ENCODE data around the gene ARHGAP11B.
"Not testable (repeated sequence)": the region's sequence is repeated elsewhere in the genome, so short reads cannot be mapped to it uniquely, and the experiment has no call there.

ARHGAP11B gene

DNA sequence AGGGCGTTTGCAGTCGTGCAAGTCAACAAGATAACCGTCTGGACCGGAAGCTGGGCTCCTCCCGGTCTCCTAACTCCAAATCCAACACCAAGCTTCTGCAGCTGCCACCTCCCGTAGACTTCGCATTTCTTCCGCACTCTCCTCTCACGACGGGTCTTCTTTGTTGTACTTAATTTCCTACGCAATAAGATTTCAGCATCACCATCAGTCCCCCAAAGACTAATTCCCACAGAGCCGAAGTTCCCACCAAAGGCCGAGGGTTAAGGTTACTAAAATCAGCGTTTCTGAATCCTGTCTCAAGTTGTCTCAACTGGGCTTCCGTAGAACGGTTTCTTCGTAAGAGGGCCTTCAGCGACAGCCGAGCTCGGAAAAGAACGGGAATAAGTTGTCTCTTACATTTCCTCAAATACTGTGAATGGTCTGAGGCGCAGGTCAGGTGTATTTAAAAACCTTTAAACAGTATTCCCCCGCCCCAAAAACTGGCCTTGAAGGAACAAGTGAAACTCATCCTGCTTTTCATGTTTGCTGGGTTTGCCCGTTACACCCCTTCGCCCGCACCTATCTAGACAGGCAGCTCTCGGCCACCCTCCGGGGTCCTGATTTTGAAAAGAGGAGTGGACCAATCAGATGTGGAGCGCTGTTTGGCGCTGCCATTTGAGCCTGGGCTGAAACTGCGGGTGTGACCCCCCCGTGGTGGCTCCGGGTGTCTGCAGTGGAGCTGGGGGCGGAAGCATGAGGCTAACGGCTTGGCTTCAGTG, at the start of gene ARHGAP11B:
Gene ARHGAP11B, plus strand, starts transcription at position 693 of the 758 bp plus-strand sequence.
- not testable (repeated sequence) for DNase-seq

DNA sequence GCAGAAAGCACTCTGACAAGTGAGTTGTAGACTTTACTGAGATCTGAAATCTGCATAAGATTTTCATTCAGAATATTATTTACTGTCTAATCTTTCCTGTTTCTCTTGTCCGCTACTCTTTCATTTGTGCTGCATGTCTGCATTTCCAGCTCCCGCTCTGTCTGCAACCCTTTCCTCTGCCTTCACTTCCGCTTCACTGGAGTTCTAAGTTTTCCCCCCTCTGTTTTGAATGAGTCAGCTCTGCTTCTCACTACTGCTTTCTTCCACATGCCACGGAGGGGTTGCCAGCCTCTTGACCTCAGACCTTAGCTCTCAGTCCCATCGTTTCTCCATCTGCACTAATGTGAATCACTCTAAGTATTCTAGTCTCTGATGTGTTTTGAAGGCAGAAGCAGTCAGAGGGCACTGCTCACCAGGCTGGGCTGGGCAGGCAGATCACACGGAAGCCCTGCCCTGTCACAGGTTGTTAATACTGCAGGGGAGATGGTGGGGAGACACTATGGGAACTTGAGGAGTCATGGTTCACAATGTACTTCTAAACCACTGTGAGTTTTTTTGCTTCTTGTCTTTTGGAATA, 46.4 kb upstream of the ARHGAP11B start:
- DNase-seq = not testable (repeated sequence)

DNA sequence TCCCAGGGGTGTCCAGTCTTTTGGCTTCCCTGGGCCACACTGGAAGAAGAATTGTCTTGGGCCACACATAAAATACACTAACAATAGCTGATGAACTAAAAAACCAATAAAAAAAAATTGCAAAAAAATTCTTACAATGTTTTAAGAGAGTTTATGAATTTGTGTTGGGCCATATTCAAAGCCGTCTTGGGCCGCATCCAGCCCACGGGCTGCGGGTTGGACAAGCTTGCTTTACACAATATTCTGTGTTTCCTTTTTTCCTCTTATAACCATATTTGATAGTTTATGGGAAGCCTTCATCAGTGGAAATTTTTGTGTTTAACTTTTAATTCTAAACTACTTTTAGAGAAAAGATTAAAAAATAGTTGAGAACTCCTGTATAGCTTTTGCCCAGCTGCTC, 45.2 kb upstream of the ARHGAP11B start:
- not testable (repeated sequence) for DNase-seq

DNA sequence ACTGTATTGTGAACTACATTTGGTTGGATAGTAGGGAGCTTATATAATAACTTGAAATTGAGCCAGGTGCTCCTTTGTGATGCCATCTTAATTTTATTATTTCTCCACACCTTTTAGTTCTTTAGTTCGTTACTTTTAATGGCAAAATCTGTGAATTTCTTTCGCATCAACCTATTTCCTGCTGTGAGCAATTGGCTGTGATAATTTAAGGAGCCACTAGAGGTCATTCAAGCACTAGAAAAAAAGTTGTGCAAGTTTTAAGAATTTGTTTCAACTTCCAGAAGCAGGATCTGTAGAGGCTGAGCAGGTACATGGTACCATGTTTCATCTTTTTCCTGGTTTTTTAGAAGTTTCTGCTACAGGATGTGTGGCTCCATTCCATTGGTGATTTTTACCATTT, 27.0 kb upstream of the ARHGAP11B start:
- DNase-seq = not testable (repeated sequence)

DNA sequence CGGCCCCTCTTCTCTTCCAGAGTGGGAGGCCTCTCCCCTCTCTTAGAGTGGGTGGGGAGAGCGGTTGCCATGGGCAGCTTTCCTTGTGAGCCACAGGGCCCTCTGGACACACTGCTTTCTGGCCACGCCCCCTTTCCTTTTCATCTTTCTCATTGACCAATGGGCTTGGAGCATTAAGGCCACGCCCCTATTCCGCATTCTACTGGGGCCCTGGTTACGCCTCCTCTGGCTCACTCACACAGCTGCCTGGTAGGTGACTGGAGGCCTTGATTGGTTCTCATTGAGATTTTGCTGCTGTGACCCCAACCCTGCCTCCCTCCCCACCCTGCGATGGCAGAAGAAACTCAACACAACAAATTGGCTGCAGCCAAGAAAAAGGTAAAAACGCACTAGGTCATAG, 22.1 kb upstream of the ARHGAP11B start, which contains the start of gene GOLGA8H:
Gene GOLGA8H, plus strand, starts transcription at position 233 of the 400 bp plus-strand sequence. Its CDS starts 98 bp downstream, at position 331.
- DNase-seq = not testable (repeated sequence)

DNA sequence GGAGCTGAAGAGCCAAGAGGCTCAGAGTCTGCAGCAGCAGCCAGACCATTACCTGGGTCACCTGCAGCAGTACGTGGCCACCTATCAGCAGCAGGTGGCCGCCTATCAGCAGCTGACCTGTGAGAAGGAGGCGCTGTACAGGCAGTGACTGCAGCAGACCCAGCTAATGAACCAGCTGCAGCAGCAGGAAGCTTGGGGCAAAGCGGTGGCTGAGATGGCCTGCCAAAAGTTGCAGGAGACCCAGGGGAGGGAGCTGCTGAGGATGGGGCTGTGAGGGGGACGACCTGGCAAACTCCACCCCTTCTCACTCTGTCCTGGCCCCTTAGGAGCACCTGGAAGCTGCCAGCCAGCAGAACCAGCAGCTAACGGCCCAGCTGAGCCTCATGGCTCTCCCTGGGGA, 13.7 kb upstream of the ARHGAP11B start:
- not testable (repeated sequence) for DNase-seq

DNA sequence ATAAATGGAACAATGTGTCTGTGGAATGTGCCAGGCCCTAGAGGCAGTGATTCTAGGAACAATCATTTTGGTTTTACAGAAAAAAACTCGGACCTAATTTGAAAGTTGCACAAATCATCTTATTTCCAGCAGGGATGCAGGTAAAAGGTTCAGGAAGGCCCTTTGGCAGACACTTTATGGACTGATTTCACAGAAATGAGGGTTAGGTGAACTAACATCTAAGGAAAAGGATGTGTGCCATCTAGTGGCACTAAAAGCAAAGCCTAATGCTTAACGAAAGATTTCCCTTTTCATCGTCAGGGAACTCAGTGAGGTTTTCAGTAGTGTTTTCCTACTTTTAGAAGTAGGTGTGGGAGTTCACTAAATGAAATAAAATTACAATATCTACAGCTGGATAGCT, 4.6 kb upstream of the ARHGAP11B start:
- not testable (repeated sequence) for DNase-seq

DNA sequence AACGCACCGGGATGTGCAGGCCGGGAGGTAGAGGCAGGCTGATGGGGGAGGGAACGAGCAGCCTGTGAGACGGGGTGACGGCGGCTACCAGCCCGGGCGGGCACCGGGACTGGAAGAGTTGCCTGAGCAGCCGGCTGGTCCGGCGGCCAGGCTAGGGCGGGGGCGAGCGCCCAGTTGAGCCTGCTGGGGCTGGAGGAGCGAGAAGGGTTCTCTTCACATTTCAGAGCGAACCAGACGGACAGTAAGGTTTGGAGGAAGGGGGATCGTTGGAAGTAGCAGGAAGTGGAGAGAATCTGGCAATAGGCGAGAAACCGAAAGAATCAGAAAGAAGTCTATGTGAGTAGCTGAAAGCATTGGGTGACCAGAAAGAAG, 252 bp downstream of the ARHGAP11B start:
- not testable (repeated sequence) for DNase-seq

DNA sequence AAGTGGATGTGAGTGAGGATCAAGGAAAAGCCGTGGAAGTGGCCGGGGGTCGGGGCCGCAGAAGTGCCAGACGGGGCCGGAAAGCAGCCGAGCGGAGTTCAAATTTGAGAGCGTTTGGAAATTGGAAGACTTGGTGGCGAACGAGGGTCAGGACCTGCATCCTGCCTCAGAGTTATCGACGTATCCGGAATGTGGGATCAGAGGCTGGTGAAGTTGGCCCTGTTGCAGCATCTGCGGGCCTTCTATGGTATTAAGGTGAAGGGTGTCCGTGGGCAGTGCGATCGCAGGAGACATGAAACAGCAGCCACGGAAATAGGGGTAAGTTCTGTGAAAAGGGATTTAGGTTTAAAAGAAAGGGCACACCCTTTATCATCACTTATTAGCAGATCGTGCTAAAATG, 704 bp downstream of the ARHGAP11B start:
- DNase-seq = not testable (repeated sequence)

DNA sequence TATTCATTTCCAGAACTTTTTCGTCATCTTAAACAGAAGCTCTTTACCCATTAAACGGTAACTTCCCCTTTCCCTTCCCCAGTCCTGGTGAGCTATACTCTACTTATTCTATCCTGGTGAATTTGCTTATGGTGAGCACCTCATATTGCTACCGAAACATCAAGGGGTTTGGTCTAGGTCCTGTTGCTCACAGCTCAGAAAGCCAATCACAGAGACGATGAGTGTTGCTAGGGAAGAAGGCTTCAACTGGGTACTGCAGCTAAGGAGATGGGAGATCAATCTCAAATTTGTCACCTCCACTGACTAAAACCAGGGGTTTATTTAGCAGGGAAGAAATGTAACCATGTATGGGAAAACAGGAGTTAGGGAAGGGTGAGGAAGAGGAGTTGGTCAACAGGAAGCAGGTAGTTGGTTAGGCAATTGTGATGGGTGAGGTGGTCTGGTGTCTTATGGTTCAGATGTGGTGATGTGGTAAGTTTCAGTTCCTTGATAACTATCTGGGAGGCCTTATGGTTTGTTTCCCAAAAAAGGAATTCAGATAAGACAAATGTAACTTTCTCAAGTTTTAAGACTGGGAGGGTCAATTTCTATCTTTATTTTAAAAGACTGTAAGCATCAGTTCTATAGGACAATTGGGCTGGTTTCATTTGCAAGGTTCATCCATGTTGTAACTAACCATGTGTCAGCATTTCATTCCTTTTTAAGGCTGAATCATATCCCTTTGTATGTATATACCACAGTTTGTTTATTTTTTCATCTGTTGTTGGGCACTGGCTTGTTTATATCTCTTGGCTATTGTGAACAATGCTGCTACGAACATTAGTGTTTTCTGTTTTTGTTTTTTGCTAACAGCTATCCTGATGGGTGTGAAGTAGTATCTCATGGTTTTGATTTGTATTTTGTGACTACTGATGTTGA, 24.3 kb downstream of the ARHGAP11B start:
- no peak for DNase-seq

DNA sequence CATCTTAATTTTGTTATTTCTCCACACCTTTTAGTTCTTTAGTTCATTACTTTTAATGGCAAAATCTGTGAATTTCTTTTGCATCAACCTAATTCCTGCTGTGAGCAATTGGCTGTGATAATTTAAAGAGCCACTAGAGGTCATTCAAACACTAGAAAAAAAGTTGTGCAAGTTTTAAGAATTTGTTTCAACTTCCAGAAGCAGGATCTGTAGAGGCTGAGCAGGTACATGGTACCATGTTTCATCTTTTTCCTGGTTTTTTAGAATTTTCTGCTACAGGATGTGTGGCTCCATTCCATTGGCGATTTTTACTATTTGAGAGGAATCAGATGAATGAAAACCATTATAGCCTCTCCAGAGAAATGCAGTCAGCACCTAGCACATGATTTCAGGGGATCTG, 35.2 kb downstream of the ARHGAP11B start:
- not testable (repeated sequence) for DNase-seq

DNA sequence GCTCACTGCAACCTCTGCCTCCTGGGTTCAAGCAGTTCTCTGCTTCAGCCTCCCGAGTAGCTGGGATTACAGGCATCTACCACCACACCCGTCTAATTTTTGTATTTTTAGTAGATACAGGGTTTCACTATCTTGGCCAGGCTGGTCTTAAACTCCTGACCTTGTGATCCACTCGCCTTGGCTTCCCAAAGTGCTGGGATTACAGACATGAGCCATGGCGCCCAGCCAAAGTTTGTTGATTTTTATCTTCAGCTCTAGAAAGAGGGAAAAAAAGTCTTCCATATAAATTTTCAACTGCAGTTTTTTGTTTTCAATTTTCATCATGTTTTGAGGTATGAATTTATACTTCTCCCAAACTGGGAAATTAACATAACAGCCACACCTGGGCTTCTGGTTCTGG, 43.7 kb downstream of the ARHGAP11B start:
- DNase-seq = not testable (repeated sequence)

DNA sequence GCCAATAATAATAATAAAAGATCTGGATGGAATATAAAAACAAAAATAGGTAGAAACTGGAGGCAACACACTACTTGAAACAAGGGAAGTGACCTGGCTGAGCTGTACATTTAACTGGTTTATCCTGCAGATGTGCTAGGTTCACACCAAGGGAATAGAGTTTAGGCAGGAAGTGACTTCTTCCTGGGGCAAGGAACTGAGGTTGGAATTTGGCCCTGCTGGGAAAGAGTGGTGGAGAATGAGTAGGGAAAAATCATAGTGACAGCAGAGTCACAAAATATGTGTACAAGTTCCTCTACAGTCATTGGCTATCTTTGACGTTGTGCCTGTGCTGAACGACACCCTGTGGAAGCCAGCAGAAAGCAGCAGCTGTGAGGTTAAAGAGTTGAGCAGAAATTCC, 44.1 kb downstream of the ARHGAP11B start:
- no peak for DNase-seq

DNA sequence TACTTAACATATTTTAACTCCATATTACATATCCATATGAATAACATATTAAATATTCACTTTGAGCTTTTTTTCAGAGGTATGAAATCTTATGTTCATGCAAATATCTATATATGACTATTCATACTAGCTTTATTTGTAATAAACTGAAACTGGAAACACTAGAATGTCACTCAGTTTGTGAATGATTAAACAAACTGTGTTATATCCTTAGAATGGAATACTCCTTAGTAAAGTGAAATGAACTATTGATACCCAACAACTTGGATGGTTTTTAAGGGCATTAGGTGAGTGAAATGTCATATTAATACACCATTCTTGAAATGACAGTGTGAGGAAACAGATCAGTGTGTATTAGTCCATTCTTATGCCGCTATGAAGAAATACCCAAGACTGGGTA, 45.4 kb downstream of the ARHGAP11B start:
- no peak for DNase-seq

DNA sequence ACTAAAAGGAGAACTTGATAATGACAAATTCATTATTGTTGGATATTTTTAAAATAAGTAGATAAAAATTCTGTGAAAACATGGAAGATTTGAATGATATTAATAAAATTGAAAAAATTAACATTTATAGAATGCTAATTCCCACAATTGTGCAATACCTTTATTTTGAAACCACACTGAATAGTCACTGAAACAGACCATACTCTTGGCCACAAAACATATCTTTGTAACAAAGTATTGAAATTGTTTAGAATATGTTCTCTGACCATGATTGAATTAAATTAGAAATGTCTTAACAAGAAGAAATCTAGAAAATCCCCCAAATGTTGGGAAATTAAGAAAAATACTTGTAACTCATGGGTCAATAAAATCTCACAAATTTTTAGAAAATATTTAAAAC, 49.2 kb downstream of the ARHGAP11B start:
- no peak for DNase-seq

DNA sequence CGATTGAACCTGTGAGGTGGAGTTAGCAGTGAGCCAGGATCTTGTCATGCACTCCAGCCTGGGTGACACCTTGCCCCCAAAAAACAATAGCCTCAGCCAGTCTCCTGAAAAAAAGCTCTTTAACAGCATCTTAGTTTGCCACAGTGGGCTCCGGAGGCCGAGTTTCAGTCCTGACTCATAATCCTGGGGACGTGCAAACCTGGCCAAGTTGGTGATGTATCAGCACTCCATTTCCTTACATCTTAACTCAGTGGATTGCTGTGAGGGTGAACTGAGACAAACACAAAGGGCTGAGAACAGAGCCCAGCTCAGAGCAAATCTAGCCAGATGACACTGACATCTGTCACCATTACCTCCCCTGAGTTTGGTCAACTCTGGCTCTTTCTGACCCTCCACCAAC, 50.0 kb downstream of the ARHGAP11B start:
- not testable (repeated sequence) for DNase-seq

DNA sequence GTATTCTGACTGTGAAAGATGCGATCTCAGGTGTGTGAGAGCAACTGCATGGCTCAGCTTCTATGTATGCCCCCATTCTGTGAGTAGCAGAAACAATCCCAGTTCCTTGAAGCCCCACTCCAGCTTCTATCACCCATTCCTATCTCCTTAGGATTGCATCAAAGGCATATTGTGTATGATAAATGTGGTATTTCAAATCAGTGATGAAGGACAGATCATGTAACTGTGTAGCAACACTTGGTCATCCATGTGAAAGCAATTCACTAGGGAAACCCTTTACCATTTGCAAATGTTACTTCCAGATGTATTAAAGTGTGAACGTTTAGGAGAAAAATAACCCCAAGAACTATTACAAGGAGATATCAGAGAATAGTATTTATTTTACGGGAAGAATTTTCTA, 55.1 kb downstream of the ARHGAP11B start:
- DNase-seq = not testable (repeated sequence)

DNA sequence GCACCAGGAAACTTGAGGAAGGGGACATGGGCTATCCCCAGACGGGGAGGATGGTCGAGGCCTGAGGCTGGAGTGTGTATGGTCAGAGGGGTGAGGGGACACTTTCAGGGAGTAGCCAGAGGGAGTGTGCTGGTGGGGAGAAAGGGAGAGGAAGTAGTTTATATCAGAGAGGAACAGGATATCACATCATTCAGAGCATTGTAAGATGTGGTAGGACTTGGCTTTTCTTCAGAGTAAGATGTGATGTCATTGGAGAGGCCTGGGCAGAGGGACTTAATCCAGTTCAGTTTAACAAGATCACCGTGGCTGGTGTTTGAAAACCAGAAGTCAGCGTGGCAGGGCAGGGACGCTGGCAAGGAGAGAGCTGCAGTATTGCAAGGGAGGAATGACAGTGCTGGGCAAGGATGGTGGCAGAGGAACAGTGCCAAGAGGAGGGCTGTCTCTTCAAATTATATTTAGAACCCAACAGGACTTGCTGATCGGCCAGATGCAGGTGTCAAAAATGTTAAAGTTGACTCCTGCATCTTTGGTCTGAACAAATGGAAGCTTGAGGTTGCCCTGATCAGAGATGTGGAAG, 59.9 kb downstream of the ARHGAP11B start:
- not testable (repeated sequence) for DNase-seq

DNA sequence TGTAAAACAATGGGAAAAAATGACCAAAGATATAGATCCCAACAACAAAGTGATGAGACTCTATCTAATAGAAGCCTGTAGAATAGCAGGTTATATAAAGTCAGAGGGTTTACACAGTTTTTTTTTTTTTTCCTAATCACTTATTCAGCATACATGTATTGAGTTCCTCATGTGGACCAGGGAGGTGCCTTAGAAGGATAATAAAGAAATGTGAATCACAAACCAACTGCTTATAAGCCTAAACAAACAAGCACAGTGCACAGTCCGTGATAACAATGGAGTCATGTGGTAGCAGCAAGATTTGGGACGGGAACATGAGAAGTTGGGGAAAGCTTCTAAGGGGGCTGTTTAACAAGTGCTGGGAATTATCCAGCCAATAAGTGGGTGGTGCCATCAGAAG, 60.7 kb downstream of the ARHGAP11B start:
- DNase-seq = not testable (repeated sequence)

Data from COR-L47 (cell line).